ENCODE measurements around the gene PKP4. TPM values are rescaled to one million over a fixed set of nuclear protein-coding genes. Genes with fewer than 3 reads are reported as not detected.

The PKP4 gene
- total and polyA plus RNA-seq, 9 donors: 22.7 to 60.9 (median 46.6) TPM

- Histone ChIP-seq H3K9me3 (no peaks in the 10 kb centered on the region), H3K27me3 (no peaks in the 10 kb centered on the region), H3K36me3 (no peaks in the 10 kb centered on the region), H3K4me1 (ENCODE audit: insufficient read depth) (peaks cover 2% of the 10 kb centered on the region), H3K4me3 (no peak overlapping the region), H3K27ac (no peak overlapping the region)
- intact Hi-C loops (cut with DNase I): no loop called here
- TF ChIP-seq POLR2A (IDR thresholded peaks at IDR 0.05): no peak
- no peak for TF ChIP-seq CTCF (IDR thresholded peaks at IDR 0.05)
- no peak for TF ChIP-seq EP300 (IDR thresholded peaks at IDR 0.05)
- WGBS, 3 donors: 76 to 77% (median 76%) methylated on average over 5 of the region's 5 CpGs
- no peak for DNase-seq
These were observed 262.7 kb downstream of the PKP4 start for GRCh38 chr2:158719403-158719802.

DNA sequence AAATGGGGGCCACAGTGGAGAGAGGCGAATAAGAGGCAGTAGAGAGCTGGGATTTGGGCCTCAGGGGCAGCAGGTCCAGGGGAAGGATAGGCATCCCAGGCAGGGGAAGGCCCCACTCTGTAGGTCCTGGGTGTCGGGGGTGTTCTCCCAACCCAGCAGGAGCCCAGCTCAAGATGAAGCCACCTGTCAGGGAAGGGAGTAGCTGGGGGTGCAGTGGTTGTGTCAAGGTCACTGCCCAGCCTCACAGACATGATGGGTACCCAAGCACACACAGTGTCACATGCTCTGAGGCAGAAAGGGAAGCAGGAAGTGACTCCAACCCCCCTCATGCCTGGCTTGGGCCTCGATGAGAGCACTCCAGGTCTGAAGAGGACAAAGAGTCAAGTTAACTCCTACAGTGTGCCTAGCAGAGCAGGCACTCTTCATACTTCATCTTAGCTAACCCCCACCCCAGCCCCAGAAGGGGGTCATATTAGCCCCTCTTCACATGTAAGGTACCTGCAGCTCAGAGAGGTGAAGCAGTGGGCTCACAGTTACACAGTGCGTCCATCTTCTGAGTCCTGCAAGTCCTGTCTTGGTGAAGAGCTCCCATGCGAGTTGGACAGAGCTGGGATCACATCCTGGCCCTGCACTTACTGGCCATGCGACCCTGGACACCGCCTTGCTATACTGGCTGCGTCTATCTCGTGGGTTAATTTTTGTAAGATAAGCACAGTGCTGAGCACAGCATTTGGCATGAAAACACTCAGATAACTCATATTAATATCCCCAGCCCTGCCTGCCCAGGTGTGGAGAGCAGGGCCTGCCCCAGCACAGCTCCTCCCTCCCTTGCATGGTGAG, 265.7 kb downstream of the PKP4 start:
- Histone ChIP-seq H3K36me3 (no peaks in the 10 kb centered on the region), H3K9me3 (no peaks in the 10 kb centered on the region), H3K4me1 (ENCODE audit: insufficient read depth) (no peaks in the 10 kb centered on the region), H3K27ac (no peak overlapping the region), H3K27me3 (no peaks in the 10 kb centered on the region), H3K4me3 (no peak overlapping the region)
- intact Hi-C loops (cut with DNase I): no loop called here
- TF ChIP-seq POLR2A (IDR thresholded peaks at IDR 0.05): no peak
- DNase-seq: no peak
- 86 to 90% (median 89%) methylated on average over 9 of the region's 9 CpGs for WGBS, 3 donors

DNA sequence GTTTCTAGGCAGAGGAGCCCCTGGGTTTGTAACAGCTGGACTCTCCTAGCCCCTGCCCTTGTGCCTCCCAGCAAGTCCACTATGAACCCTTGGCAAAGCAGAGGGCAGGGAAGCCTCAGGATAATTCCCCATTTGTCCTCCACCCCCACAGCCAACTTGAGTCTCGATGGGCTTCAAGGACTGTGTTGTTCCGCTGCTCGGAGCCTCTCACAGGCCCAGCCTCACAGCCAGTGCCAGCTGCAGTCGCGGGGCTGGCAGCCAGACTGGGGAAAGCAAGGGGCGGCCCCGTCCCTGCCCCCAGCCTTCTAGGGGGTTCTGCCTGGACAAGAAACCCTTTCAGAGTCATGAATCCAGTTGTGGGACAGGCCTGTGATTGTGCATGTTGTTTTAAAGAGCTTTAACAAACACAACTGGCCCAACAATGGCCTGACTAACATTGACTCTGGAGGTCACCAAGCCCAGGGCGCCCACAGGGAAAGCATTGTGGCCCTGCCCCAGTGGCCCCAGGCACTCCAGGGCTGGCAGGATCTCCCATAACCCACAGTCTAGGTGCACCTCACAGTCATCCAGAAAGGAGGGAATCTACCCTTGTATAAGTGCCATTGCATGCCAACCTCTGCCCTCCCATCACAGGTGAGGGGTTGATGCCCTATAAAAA, 266.6 kb downstream of the PKP4 start:
- Histone ChIP-seq H3K4me1 (ENCODE audit: insufficient read depth) (no peaks in the 10 kb centered on the region), H3K9me3 (no peaks in the 10 kb centered on the region), H3K27ac (no peak overlapping the region), H3K36me3 (no peaks in the 10 kb centered on the region), H3K4me3 (no peak overlapping the region), H3K27me3 (no peaks in the 10 kb centered on the region)
- WGBS, 3 donors: 74 to 90% (median 84%) methylated on average over 7 to 8 of the region's 8 CpGs
- no peak for DNase-seq
- intact Hi-C loops (cut with DNase I): no loop called here
- no peak for TF ChIP-seq POLR2A (IDR thresholded peaks at IDR 0.05)
- no peak for TF ChIP-seq CTCF (IDR thresholded peaks at IDR 0.05)
- TF ChIP-seq EP300 (IDR thresholded peaks at IDR 0.05): no peak

GRCh38 chr2:158723921-158724802, 267.4 kb downstream of the PKP4 start:
- no peaks in the 10 kb centered on the region for H3K4me1 ChIP-seq (ENCODE audit: insufficient read depth)
- no peak overlapping the region for H3K4me3 ChIP-seq
- H3K27me3 ChIP-seq: no peaks in the 10 kb centered on the region
- TF ChIP-seq EP300 (IDR thresholded peaks at IDR 0.05): no peak
- no peak for TF ChIP-seq CTCF (IDR thresholded peaks at IDR 0.05)
- no peak for TF ChIP-seq POLR2A (IDR thresholded peaks at IDR 0.05)
- no peak overlapping the region for H3K27ac ChIP-seq
- intact Hi-C loops (cut with DNase I): no loop called here
- no peak for DNase-seq
- no peaks in the 10 kb centered on the region for H3K36me3 ChIP-seq
- 79 to 86% (median 84%) methylated on average over 12 of the region's 12 CpGs for WGBS, 3 donors
- no peaks in the 10 kb centered on the region for H3K9me3 ChIP-seq

All from ovary (tissue), 9 donors.